NCI-H2196 treated with DMSO at 0.1 percent for 48 hours (cell line): Measurements from ENCODE around the gene MARCHF5.
"Not testable (repeated sequence)": the region's sequence is repeated elsewhere in the genome, so short reads cannot be mapped to it uniquely, and the experiment has no call there.

Source experiments
- DNase-seq: peaks from one replicate; lab custom pipeline; 2025; ENCODE audit not compliant: unreplicated experiment; lab: John Stamatoyannopoulos, UW

Gene MARCHF5

DNA sequence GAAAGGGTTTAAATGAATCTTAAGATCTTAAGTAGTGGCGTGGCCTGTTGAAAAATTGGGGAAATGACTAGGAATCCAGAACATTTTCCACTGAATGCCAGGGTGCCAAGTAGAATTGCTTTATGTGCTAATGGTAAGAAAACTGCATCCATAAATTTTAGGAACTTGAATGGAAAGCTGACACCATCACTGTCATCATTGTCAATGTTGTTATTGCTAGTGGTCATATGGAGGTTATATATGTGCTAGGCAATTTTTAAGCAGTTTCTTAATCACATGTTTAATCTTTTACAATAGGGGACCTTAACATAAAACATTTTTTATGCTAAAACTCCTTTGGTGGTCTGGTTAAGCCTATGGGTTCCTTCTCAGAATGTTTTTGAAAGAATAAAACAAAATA lies 13.1 kb downstream of the MARCHF5 start:
- DNase-seq = no peak

DNA sequence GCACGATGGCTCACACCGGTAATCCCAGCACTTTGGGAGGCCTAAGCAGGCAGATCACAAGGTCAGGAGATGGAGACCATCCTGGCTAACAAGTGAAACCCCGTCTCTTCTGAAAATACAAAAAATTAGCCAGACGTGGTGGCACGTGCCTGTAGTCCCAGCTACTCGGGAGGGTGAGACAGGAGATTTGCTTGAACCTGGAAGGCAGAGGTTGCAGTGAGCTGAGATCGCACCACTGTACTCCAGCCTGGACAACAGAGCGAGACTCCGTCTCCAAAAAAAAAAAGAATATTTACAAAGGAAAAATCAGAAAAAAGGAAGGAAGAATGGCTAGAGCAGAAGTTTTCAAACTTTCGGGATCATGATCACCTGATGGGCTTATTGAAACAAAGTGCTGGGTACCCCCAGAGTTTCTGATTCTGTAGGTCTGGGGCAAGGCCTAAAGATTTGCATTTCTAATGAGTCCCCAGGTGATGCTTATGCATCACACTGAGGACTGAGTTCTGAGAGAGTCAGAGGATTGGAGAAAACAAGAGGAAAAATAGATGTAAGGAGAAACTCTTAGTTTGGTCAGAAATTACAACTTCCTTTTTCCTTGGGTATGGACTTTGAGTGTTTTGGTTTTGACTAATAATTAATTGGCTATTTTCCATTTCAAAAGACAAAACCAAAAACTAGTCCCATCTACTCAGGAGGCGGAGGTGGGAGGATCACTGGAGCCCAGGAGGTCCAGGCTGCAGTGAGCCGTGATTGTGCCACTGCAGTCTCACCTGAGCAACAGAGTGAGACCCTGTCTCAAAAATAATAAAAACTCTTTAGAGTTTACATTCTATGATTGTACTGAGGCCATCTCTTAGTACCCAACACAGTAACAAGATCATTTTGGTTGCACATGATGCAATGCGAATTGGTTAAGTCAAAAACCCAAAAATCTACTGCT lies 14.4 kb downstream of the MARCHF5 start:
- DNase-seq = no peak

- DNase-seq = no peak
Observed at GRCh38 chr10:92309272-92309671, 18.3 kb downstream of the MARCHF5 start.

GRCh38 chr10:92313750-92314149 lies 22.8 kb downstream of the MARCHF5 start:
- DNase-seq = no peak

GRCh38 chr10:92316610-92317009 lies 25.6 kb downstream of the MARCHF5 start:
- DNase-seq = no peak

- no peak for DNase-seq
Observed at GRCh38 chr10:92323079-92323478, 32.1 kb downstream of the MARCHF5 start.

DNA sequence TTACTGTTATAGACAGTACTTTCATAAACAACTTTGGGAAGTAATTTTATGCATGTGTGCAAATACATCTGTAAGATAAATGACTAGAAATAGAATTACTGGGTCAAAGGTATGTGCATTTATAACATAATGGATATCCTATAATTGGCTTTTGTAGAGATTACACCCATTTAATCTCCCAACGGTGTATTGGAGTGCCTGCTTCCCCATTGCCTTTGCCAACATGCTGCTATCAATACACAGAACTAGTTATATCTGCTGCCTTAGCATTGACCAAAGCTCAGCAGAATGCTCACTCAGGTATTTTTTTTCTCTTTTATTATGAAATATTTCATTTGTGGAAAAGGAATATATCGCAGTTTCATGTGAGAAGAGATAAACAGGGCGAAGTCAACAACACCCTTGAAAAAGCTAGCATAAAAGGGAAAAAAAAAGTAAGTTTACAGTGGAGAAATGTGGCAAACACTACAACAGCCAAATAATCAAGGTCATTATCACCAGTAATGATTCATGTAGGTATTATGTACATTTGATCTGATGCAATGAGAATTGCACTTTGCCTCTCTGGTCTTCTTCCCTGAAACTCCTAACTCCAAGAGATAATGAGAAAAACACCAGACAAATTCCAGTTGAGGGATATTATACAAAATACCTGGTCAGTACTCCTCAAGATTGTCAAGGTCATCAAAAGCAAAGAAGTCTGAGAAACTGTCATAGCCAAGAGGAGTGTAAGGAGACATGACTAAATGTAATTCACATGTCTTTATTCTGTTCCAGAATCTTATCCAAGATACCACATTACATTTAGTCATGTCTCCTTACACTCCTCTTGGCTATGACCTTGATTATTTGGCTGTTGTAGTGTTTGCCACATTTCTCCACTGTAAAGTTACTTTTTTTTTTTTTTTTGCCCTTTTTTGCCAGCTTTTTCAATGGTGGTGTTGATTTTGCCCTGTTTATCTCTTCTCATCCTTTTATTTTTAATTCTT lies 36.8 kb downstream of the MARCHF5 start:
- no peak for DNase-seq

GRCh38 chr10:92328993-92329392 lies 38.0 kb downstream of the MARCHF5 start:
- no peak for DNase-seq

DNA sequence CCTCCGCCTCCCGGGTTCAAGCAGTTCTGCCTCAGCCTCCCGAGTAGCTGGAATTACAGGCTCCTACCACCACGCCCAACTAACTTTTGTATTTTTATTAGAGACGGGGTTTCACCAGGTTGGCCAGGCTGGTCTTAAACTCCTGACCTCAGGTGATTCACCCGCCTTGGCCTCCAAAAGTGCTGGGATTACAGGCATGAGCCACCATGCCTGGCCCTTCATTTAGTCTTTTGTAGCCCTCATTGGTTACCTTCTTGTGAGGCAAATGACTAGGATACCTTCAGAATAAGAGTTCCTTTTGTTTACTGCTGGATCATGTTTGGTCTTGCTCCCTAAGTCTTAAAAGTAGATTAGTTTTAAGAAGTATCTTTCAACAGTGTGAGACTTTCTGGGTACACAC lies 39.0 kb downstream of the MARCHF5 start:
- DNase-seq = not testable (repeated sequence)

- no peak for DNase-seq
Observed at GRCh38 chr10:92342796-92343195, 51.8 kb downstream of the MARCHF5 start.

DNA sequence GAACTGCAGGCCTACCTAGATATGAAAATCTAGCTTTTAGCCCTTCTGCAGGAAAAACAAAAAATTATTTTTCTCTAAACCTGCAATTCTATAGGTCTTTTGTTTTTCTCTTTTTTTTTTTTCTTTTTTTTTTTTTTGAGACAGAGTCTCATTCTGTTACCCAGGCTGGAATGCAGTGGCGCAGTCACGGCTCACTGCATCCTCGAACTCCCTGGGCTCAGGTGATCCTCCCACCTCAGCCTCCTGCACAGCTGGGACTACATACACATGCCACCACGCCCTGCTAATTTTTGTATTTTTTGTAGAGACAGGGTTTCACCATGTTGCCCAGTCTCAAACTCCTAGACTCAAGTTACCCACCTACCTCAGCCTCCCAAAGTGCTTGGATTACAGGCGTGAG lies 54.6 kb downstream of the MARCHF5 start:
- DNase-seq = not testable (repeated sequence)

GRCh38 chr10:92347035-92347676 lies 56.2 kb downstream of the MARCHF5 start:
- DNase-seq = not testable (repeated sequence)

- no peak for DNase-seq
Observed at GRCh38 chr10:92350411-92350810, 59.4 kb downstream of the MARCHF5 start.

DNA sequence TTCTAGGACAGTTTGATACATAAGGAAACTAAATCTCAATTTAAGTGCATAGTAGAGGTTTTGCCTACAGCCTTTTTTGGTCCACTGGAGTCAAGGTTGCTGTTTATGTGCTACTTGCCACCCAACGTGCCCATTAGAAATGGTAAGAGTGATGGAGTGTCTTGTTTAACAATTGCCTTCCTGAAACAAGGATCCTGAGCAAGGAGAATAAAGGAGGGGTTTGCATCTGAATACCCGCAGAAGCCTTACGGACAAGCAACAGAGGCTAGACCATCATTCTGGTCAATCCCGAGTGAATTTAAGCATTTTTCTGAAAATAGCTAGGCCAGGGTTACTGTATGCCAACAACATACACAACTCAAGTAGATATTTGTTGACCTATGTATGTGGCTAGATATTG lies 63.6 kb downstream of the MARCHF5 start:
- DNase-seq = no peak

- no peak for DNase-seq
Observed at GRCh38 chr10:92356041-92356440, 65.1 kb downstream of the MARCHF5 start.

- DNase-seq = no peak
Observed at GRCh38 chr10:92363498-92363897, 72.5 kb downstream of the MARCHF5 start.

GRCh38 chr10:92366412-92367021 lies 75.5 kb downstream of the MARCHF5 start:
- DNase-seq = no peak

DNA sequence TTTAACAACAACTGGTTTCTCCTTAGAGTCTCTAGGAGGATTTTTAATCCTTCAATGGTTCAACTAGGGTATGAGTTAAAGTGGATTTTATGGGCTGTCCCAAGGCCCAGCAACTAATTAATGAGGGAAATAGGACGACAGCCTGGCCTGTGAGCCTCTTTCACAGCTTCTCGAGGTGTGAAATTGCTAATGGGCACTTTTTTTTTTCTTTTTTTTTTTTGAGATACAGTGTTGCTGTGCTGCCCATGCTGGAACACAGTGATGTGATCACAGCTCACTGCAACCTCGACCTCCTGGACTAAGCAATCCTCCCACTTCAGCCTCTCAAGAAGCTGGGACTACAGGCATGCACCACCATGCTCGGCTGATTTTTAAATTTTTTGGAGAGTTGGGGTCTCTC lies 87.0 kb downstream of the MARCHF5 start:
- DNase-seq = no peak

DNA sequence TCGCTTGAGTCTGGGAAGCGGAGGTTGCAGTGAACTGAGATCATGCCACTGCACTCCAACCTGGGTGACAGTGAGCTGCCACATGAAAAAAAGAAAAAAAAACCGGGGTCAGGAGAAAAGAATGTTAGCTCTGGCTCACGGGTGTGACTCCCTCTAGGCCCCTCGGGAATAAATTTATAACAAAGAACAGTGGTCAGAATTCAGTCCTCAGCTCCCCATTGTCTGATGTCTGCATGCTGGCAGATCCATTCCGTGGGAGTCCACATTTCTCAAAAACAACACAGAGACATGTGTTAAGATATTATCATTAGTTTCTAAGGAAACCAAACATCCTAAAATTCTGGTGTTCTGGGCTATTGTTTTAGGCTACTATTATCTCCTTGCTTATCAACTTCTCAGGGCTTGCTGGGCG lies 90.6 kb downstream of the MARCHF5 start:
- no peak for DNase-seq

- DNase-seq = no peak
Observed at GRCh38 chr10:92382631-92383030, 91.7 kb downstream of the MARCHF5 start.

DNA sequence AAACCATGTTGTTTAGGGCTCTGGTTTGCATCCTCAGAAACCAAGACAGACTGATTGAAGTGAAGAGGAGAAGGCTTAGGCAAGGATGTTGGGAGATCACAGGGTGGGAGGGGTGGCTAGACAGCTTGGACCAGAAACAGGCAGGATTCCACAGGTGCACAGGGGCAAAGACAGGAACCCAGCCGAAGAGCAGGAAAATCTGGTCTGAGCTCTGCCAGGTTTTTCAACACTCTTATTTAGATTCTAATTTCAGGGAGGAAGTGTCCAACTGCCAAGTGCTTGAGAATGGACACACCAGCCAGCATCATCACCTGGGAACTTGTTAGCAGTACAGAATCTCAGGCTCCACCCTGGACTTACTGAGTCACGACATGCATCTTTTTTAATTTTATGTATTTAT lies 93.8 kb downstream of the MARCHF5 start:
- DNase-seq = no peak
